Suppressor macrophage treated with lipopolysaccharide for 1 hour (primary cell): ENCODE results near the gene BSDC1.
A peak's percentile ranks its signal among the peaks of the same experiment; 100 is the strongest.
"Not testable (repeated sequence)": the region's sequence is repeated elsewhere in the genome, so short reads cannot be mapped to it uniquely, and the experiment has no call there.

ENCODE experiments used
- DNase-seq, 3 donors: peaks; one replicate each; pipeline ENCODE4 v3.0.0-alpha.2; 2020 to 2022

Gene BSDC1

GRCh38 chr1:32356478-32356877, 37.8 kb downstream of the BSDC1 start:
- DNase-seq = no peak

DNA sequence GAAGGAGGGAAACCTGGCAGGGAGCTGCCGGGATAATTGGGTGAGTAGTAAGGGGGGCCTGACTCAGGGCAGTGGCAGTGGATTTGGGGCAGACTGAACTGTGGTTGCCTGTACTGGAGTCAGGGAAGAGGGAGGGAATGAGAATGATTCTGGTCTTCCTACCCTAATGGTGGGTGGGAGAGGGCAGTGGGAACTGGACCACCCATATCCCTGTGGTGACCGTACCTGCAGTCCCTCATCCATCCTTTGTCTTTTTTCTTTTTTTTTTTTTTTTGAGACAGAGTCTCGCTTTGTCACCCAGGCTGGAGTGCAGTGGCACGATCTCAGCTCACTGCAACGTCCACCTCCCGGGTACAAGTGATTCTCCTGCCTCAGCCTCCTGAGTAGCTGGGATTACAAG, 38.5 kb downstream of the BSDC1 start:
- not testable (repeated sequence) for DNase-seq

DNA sequence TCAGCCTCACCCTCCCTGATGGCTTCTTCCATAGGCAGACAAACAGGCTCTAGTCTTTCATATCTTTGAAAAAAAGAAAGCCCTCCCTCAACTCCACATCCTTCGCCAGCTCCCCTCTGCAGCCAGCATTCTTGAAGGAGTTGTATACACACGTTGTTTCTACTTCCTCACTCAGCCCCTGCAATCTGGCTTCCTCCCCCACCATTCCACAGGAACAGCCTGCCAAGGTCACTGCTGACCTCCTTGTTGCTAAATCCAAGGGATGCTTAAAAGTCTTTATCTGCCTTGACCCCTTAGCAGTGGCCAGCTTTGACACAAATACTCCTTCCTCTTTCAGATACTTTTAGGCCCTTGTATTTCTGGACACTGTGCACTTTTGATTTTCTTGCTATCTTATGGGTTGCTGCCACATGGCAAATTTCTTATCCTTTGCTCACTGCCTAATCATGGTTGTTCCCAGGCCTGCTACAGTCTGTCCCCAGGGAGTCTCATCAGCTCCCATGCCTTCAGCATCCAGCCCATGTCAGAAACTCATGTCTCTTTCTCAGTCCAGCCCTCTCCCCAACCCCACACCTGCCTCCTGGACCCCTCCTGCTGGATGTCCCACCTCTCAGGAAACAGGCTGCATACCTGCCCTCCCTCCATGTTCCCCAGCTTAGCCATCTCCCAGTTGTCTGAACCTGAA, 40.2 kb downstream of the BSDC1 start:
- DNase-seq = no peak

GRCh38 chr1:32353431-32353830, 40.8 kb downstream of the BSDC1 start:
- DNase-seq = no peak

GRCh38 chr1:32352831-32353383, 41.3 kb downstream of the BSDC1 start:
- DNase-seq = no peak

DNA sequence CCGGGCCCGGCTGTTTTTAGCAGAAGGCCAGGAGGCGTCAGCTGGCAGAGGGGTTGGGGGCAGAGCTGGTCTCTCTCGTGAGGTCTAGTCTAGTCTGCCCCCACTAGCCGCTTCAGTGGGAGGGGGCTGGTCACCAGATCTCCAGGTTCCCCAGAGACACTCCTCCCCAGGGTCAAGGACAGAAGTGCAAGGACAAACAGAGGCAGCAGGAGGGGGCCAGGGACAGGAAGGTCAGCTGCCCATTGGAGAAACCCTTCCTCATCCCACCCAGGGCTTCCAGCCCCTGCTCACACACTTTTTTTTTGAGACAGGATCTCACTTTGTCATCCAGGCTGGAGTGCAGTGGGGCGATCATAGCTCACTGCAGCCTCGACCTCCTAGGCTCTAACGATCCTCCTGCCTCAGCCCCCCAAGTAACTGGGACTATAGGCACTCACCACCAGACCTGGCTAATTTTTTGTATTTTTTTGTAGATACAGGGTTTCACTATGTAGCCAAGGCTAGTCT, 41.9 kb downstream of the BSDC1 start:
- no peak for DNase-seq

- peak; percentile 83 to 92 (median 86) for DNase-seq
These were observed 42.6 kb downstream of the BSDC1 start for GRCh38 chr1:32351399-32352238.

DNA sequence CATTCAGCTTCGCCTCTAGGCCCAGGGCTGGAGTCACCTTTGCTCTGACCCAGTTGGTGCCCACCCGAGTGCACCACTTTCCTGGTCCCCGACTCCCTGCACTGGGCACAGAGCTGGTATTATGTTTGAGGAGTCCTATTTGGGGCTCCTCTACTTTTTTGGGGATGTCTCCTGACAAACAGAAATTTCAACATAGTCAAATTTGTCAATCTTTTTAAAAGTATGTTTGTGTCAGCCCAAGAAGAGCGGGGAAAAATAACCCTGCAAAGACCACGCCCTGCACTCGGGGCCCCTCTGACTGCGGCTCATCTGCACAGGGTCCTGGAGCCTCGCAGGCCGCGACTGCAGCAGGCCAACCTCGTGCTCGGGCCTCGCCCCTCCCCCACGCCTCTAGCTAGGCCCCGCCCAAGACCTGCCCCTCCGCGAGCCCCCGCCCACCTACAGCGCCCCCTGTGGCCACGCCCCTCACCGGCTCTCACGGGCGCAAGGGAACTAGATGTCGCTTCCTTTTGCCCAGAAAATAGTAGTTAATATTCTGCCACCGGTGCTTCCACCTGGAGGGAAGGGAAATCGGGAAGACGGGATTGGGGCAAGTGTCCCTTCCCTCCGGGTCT, 43.3 kb downstream of the BSDC1 start:
- DNase-seq = peak; percentile 56 to 88 (median 72)

DNA sequence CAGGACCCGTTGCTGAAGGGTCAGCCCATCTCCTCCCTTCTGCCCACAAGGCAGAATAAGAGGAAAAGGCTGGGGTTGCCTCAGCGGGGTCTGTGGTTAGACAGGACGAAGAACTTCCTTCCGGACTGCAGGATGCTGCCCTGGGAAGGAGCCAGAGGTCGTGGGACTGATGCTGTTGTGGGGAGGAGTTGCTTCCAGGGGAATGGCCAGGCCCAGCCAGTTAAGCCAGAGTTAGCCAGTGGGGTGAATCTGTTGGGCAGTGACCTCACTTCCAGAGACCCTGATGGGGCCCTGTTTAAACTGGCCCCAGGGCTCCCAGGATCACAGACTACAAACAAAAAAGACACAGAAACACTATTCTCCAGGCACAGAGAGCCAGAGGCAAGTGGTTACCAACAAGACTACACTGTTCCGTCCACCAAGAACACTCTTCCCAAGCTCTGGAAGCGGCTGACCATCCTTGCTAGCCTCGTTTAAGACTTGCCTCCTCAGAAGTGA, 45.0 kb downstream of the BSDC1 start:
- DNase-seq = peak; percentile 47 to 68 (median 62)

DNA sequence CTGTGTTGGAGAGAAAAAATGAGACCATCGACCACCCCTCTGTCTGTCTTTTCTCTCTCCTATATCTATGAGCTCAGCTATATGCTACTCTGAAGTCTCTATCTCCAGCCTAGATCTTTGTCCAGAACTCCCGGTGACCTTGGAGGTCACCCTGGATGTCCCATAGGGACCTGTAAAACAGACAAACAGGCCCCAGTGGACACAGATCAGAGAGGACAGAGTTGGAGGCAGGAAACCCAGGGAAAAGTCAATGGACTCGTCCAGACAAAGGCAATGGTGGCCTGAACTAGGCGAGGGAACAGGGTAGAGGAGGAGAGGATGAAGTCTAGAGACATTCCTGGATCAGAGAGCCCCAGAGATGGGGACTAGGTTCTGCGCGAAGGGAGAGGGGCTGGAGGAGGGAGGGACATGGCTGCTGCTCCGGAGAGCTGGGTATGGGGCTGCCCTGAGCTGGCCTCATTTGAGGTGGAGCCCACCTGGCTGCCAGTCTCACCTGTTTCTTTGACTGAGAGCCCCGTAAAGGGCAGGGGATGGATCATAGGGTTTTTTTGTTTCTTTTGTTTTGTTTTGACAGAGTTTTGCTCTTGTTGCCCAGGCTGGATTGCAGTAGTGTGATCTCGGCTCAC, 47.6 kb downstream of the BSDC1 start:
- DNase-seq = no peak

GRCh38 chr1:32345289-32345827, 48.9 kb downstream of the BSDC1 start:
- DNase-seq = peak in 1 of 3 donors; percentile 44

GRCh38 chr1:32342704-32343103, 51.5 kb downstream of the BSDC1 start:
- no peak for DNase-seq

GRCh38 chr1:32341971-32342370, 52.3 kb downstream of the BSDC1 start:
- peak; percentile 67 to 82 (median 79) for DNase-seq

DNA sequence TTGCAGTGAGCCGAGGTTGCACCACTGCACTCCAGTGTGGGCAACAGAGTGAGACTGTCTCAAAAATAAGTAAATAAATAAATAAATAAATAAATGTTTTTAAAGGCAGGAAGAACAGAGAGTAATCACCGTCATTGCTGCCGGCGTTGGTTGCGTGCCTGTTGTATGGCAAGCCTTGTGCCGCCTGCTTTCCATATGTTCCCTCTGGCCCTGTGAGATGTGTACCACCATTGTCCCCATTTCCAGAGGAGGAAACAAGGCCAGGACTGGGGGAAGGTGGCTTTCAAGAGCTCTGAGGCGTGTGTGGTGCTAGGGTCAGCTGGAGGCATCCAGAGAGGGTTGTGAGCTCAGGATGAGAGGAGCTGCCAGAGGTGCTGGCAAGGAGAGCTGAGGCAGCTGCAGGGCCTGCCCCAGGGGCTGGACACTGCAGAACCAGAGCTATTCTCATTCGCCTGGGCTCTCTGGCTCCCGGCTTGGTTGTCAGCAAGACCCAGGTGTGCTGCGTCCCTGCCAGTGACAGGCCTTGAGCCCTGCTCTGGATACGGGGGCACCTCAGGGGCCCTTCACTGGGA, 53.0 kb downstream of the BSDC1 start:
- no peak for DNase-seq

- DNase-seq = peak; percentile 95 to 99 (median 97)
These were observed 54.8 kb downstream of the BSDC1 start for GRCh38 chr1:32339363-32339978.

- DNase-seq = no peak
These were observed 55.5 kb downstream of the BSDC1 start for GRCh38 chr1:32338637-32339145.

DNA sequence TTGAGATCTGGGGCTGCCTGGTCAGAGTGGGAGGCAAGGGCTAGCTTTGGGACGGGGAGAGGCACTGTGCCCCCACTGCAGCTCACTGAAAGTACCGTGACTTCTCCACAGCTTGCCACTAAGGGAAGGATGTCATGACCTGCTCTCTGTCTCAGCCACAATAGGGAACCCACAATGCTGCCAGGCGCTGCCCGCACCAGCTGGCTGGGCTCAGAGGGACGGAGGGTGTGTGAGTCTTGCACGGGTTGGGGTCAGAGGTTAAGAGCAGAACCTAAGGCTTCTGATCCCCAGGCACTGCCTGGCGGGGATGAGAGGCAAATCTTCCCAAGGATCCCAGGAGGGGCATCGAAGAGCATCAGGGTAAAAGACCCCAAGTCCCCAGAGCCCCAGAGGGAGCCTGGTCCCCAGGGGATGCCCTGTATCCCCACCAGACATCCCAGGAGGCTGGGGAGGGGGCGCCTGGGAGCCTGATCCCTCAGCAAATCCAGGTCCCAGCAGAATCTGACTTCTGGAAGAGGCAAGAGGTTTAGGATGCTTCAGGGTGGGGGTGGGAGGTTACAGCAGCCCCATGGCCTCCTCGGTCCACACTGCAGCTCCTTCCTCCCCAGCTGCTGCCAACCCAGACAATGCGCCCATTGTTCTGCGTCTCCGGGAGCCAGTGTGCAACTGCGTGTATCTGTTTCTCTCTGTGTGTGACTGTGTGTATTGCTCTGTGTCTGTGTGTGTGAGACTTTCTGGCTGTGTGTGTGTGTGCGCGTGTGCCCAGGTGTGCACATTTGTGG, 56.2 kb downstream of the BSDC1 start:
- DNase-seq = peak; percentile 83

DNA sequence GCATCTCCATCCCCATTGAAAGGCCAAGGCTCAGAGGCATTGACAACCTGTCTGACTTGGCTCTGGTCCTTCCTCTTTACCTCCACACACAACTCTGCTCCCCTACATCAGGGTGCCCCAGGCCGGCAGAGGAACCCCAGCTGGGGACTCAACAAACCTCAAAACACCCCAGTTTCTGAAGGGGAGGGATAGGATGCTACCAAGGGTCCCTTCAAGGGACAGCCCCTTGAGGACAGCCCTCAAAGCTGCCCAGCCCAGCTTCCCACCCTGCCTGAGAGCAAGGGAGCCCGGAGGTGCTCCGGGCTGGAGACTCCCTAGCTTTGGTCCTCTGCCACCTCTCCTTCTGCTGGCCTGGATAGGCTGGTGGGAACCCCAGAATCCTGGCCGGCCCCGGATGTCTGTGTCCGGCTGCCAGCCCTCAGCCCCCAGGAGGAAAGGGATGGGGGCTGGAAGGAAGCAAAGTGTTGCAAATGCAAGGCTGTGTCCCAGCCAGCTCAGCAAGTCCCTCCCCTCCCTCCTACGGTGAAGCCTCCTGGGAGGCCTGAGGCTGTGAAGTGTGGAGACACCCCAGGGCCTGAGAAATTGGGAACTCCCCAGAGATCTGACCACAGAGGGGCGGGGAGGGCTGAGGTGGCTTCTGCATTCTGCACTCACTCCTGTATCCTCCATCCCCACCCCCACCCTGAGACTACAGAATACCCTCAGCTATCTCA, 57.1 kb downstream of the BSDC1 start:
- peak; percentile 95 to 96 (median 95) for DNase-seq

- no peak for DNase-seq
These were observed 57.7 kb downstream of the BSDC1 start for GRCh38 chr1:32336591-32336932.
